Esophagus squamous epithelium (tissue), 4 donors: Measurements from ENCODE around the gene PPA2.

Experiments used
- POLR2A ChIP-seq, 4 donors: fragments of 450-650 bp; IDR thresholded peaks; one replicate each; pipeline ENCODE4 v1.6.1; 2017; ENCODE audit warnings: antibody characterized with exemption in 4 of 4, mild to moderate bottlenecking in 4 of 4, moderate library complexity in 3 of 4
- TF ChIP-seq, protein P1 (sequence below), 6 experiments: fragments of 450-650 bp in 4 of 6; fragments of 200-600 bp in 2 of 6; sonication (generic) in 2 of 6; IDR thresholded peaks; one replicate each; pipeline ENCODE4 v1.5.1; 2016 to 2019; ENCODE audit warnings: antibody characterized with exemption in 6 of 6, mild to moderate bottlenecking in 4 of 6, moderate library complexity in 4 of 6

- TF ChIP-seq, protein P1, sequence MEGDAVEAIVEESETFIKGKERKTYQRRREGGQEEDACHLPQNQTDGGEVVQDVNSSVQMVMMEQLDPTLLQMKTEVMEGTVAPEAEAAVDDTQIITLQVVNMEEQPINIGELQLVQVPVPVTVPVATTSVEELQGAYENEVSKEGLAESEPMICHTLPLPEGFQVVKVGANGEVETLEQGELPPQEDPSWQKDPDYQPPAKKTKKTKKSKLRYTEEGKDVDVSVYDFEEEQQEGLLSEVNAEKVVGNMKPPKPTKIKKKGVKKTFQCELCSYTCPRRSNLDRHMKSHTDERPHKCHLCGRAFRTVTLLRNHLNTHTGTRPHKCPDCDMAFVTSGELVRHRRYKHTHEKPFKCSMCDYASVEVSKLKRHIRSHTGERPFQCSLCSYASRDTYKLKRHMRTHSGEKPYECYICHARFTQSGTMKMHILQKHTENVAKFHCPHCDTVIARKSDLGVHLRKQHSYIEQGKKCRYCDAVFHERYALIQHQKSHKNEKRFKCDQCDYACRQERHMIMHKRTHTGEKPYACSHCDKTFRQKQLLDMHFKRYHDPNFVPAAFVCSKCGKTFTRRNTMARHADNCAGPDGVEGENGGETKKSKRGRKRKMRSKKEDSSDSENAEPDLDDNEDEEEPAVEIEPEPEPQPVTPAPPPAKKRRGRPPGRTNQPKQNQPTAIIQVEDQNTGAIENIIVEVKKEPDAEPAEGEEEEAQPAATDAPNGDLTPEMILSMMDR (IDR thresholded peaks at IDR 0.05): no peak
- TF ChIP-seq POLR2A (IDR thresholded peaks at IDR 0.05): no peak
These were observed 11.3 kb downstream of the PPA2 start for GRCh38 chr4:105462576-105462975.
